GM12874 (cell line): ENCODE data around the gene C2CD4D.

Experiments used
- TF ChIP-seq, protein P1 (sequence below): IDR thresholded peaks from 2 replicates; pipeline ENCODE4 v1.5.1; 2011; ENCODE audit warnings: low read depth, mild to moderate bottlenecking, control low read depth, low read length, moderate library complexity; ENCODE audit not compliant: insufficient read depth

C2CD4D gene

DNA sequence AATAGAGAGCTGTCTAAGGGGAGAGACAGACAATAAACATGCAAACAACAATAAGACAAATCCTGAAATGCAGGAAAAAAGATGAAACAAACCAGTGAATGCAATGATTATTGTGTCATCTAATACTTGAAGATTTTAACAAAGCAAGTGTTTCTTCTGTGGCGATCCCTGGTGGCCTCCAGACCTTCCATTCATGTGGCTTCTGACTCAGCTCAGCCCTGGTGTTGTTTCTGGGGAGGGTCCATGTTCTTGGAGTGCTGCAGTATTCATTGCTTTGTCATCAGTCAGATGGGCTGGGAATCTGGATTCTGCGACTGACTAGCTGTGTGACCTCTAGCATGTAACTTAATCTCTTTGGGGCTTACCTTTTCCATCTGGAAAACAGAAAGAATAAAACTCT, 1.5 kb upstream of the C2CD4D start:
- TF ChIP-seq, protein P1, sequence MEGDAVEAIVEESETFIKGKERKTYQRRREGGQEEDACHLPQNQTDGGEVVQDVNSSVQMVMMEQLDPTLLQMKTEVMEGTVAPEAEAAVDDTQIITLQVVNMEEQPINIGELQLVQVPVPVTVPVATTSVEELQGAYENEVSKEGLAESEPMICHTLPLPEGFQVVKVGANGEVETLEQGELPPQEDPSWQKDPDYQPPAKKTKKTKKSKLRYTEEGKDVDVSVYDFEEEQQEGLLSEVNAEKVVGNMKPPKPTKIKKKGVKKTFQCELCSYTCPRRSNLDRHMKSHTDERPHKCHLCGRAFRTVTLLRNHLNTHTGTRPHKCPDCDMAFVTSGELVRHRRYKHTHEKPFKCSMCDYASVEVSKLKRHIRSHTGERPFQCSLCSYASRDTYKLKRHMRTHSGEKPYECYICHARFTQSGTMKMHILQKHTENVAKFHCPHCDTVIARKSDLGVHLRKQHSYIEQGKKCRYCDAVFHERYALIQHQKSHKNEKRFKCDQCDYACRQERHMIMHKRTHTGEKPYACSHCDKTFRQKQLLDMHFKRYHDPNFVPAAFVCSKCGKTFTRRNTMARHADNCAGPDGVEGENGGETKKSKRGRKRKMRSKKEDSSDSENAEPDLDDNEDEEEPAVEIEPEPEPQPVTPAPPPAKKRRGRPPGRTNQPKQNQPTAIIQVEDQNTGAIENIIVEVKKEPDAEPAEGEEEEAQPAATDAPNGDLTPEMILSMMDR = no peak

DNA sequence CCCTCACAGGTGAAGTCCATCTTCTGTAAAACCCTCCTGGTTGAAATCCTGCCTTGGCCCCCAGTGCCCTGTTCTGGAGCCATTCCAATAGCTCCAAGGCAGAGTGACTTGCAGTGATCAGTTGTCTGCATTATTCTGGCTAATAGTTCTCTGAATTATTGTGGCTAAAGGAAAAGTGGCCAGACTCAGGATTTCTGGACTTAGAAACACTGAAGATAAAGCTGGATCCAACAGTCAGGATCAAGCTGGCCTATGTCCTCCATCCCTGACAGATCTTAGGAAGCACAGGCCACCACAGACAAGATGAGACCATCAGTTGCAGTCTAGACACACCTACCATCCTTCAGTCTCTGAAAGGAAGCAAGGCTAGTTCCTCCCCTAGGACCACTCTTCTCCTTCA, 801 bp upstream of the C2CD4D start:
- TF ChIP-seq, protein P1 = no peak

DNA sequence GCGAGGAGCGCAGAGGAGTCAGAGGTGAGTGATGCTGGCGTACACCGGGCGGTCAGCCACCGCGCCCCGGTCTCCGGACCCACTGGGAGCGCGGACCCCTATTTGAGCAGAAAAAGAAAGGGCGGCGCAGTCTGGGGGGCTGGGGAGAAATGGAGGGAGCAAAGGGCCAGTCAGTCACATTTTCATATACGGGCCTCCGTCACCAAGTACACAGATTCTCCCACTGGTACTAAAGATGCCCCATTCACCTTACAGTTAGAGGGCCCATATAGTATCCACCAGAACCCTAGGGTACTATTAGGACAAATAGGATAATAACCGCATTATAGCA, 573 bp downstream of the C2CD4D start:
- TF ChIP-seq, protein P1 = no peak

DNA sequence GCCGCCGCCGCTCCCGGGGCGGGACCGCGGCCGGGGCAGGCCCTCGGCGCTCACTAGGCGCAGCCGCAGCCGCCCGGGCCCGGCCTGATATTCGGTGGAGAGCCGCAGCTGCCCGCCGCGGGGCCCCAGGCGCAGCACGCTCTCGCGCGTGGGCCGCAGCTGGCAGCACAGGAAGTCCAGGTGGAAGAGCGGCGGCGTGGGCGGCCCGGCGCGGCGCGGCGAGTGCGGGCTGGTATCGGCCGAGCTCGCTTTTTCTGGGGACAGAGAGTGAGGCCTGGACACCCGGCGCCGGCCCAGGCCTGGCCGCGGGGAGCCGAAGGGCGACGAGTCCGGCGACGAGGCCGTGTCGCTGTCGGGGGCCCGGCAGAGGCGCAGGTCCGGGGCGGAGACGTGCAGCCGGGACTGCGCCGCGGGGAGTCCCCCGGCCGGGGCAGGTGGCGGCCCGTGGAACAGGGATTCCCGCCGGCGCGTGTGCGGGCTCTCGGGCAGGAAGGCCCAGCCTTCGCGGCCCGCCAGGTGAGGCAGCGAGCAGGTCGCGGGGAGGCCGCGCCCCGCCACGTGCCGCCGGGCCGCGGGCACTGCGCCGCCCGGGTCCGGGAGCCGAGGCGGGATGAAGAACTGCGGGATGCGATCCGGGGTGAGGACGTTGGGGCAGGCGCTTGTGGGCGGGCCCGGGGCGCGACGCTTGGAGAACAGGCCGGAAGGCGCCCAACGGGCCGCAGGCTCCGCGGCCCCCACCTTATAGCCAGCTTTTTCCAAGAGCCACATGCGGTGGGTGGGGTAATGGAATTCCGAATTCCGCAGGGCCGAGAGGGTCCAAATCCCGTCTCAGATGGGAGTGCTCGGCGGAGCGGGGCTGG, 1.2 kb downstream of the C2CD4D start:
- TF ChIP-seq, protein P1 = no peak

DNA sequence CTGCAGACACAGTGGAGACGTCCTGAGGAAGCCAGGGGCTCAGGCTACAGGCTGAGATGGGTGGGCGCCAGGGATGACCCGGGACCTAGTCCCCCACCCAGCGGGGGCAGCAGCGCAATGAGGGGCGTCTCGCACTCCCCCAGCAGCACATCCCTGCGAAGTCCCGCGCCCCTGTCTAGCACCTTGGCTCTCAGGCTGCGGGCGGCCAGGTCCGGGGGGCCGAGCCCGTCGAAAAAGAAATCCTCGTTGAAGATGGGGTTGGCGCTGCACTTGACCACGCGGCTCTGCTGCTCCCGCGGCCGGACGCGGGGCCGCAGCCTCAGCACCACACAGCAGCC, 1.8 kb downstream of the C2CD4D start:
- TF ChIP-seq, protein P1 = no peak

DNA sequence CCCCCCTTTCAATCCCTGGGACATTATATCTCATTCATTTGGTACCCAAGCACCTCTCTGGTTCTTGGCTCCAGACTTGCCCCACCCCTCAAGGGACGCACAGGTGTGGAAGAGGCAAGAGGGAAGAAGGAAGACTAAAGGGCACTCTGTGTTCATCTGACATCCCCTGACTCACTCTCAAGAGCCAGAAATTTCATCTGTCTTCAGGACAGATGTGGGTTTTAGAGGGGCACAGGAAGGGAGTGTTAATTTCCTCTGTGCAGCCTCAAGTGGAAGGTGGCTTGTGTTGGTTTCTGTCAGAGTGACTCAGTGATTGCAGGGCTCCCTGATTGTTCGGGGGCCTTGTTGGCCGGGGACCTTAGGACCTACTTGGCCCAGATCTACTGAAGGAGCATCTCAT, 2.4 kb downstream of the C2CD4D start:
- TF ChIP-seq, protein P1 = no peak

DNA sequence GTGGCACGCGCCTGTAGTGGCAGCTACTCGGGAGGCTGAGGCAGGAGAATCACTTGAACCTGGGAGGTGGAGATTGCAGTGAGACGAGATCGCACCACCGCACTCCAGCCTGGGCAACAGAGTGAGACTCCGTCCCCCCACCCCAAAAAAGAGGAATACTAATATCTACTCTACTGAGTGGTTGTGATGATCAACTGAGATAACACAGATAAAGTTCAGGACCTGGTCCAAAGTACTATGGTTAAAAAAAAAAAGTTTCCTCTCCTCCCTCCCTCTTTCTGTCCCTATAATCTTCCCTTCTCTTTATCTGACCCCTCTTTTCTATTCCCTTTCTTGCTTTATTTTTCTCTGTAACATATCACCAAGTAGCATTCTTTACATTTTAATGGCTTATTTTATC, 4.0 kb downstream of the C2CD4D start:
- TF ChIP-seq, protein P1 = no peak
